ENCODE data around the gene SORCS2. TPM values are rescaled to one million over a fixed set of nuclear protein-coding genes. Genes with fewer than 3 reads are reported as not detected.

Gene SORCS2
- total RNA-seq, 1 experiment from 2014 or later = 0.06 TPM

DNA sequence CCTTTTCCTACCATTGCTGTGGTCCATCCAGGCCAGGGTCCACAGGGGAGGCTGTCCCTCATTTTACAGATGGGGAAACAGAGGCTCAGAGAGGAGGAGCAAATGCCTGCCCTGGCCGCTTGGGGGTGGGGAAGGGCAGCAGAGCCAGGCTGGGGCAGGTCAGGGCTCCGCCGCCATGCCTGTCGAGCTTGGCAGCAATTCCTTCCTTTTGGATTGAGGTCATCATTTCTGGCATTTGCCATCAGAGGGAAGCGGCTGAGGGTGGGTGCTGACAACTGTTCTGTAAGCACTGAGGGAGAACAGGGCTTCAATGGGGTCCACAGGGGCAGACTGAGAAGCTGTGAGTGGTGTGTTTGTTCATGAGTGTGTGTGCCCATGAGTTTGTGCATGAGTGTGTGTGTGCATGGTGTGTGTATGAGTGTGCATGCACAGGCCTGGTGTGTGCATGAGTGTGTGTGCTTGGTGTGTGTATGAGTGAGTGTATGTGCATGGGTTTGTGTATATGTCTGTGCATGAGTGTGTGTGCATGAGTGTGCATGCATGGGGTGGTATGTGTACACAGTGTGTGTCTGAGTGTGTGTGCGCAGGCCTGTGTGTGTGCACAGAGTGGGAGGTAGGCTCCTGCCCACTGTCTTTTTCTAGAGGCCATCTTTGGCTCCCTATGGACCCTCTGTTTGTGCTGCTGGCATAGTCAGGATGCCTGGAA is 115.2 kb downstream of the SORCS2 start:
- TF ChIP-seq EZH2 (IDR thresholded peaks at IDR 0.05; ENCODE audit: borderline replicate concordance, low read depth, low read length, poor library complexity, severe bottlenecking) = no peak
- Histone ChIP-seq H3K36me3 (ENCODE audit: insufficient read depth, low read length, poor library complexity, severe bottlenecking) (no peaks in the 10 kb centered on the region), H3K4me3 (ENCODE audit: low read depth, low read length, poor library complexity, severe bottlenecking) (no peak overlapping the region), H3K4me1 (ENCODE audit: insufficient read depth, low read length, poor library complexity, severe bottlenecking) (no peaks in the 10 kb centered on the region), H3K27me3 (replicated peaks; ENCODE audit: insufficient read depth, low read depth, low read length, poor library complexity) (peaks cover 29% of the 10 kb centered on the region), H3K27ac (ENCODE audit: low read depth, low read length, poor library complexity, severe bottlenecking) (no peak overlapping the region), H3K9me3 (ENCODE audit: low read depth, low read length, poor library complexity, severe bottlenecking) (no peaks in the 10 kb centered on the region)
- BruUV-seq (replicated peaks) = no TSS peak
- ChIA-PET POLR2A (ENCODE audit: low non-redundant PET) (no interaction called here), CTCF (no interaction called here)
- intact Hi-C loops (cut with micrococcal nuclease; ENCODE audit: unreplicated experiment) = no loop called here
- no peak for DNase-seq (ENCODE audit: low spot score)

DNA sequence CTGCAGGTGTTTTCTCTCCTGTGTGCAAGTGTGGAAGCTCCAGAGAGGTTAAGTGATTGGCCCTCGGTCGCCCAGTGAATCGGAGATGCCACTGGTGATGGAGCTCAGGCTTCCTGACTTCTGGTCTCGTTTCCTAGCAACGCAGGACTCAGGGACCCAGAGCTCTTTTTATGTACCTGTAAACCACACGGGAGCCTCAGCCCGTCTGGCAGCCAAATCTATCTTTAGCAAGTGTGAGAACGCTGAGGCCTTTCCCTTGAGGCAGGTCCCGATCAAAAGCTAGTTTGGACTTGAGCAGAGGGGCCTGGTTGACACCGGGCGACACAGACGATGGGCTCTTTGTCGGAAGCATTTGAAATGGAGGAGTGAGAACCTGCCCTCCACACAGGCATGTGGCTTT is 116.8 kb downstream of the SORCS2 start:
- Histone ChIP-seq H3K4me1 (ENCODE audit: insufficient read depth, low read length, poor library complexity, severe bottlenecking) (no peaks in the 10 kb centered on the region), H3K36me3 (ENCODE audit: insufficient read depth, low read length, poor library complexity, severe bottlenecking) (no peaks in the 10 kb centered on the region), H3K4me3 (ENCODE audit: low read depth, low read length, poor library complexity, severe bottlenecking) (no peak overlapping the region), H3K27ac (ENCODE audit: low read depth, low read length, poor library complexity, severe bottlenecking) (no peak overlapping the region), H3K27me3 (replicated peaks; ENCODE audit: insufficient read depth, low read depth, low read length, poor library complexity) (peaks cover 18% of the 10 kb centered on the region), H3K9me3 (ENCODE audit: low read depth, low read length, poor library complexity, severe bottlenecking) (no peaks in the 10 kb centered on the region)
- no peak for TF ChIP-seq EZH2 (IDR thresholded peaks at IDR 0.05; ENCODE audit: borderline replicate concordance, low read depth, low read length, poor library complexity, severe bottlenecking)
- TF ChIP-seq, protein P1, sequence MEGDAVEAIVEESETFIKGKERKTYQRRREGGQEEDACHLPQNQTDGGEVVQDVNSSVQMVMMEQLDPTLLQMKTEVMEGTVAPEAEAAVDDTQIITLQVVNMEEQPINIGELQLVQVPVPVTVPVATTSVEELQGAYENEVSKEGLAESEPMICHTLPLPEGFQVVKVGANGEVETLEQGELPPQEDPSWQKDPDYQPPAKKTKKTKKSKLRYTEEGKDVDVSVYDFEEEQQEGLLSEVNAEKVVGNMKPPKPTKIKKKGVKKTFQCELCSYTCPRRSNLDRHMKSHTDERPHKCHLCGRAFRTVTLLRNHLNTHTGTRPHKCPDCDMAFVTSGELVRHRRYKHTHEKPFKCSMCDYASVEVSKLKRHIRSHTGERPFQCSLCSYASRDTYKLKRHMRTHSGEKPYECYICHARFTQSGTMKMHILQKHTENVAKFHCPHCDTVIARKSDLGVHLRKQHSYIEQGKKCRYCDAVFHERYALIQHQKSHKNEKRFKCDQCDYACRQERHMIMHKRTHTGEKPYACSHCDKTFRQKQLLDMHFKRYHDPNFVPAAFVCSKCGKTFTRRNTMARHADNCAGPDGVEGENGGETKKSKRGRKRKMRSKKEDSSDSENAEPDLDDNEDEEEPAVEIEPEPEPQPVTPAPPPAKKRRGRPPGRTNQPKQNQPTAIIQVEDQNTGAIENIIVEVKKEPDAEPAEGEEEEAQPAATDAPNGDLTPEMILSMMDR (conservative IDR thresholded peaks at IDR 0.05; ENCODE audit: low read depth, low read length) = no peak
- POLR2A ChIA-PET (ENCODE audit: low non-redundant PET) = no interaction called here
- no peak for DNase-seq (ENCODE audit: low spot score)
- BruUV-seq (replicated peaks) = no TSS peak
- CTCF ChIA-PET = no interaction called here
- intact Hi-C loops (cut with micrococcal nuclease; ENCODE audit: unreplicated experiment) = no loop called here

DNA sequence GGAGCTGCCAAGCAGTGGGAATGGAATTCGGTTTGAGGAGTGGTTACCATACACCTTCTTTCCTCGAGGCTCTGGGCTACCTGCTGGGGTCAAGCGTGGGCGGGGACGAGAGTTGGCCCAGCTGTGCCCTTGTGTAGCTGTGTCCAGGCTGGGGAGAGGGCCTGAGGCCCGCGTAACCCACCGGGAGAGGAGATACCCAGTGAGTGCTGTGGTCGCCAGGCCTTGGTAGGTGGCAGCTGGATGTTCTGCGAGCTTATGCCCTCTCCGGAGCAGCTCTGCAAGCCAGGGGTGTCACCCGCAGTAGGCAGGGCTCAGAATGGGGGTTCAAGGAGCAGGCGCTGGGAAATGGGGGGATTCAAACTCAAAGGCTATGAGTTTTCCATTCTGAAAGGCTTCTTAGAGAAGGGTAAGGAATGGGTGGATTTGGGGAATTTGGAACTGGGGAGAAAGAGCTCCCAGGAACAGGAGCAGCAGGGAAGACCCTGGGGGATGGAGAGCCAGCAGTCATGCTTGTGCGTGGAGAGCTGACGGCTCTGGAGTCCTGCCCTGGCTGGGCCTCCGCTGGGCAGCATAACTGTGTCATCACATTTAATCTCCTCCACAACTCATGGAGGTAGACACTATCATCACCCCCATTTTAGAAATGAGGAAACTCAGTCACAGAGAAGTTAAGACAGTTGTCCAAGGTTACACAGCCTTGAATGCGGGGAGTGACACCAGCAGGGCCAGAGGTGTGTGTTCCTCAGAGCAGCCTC is 117.5 kb downstream of the SORCS2 start:
- no peak overlapping the region for H3K4me3 ChIP-seq (ENCODE audit: low read depth, low read length, poor library complexity, severe bottlenecking)
- no peak for DNase-seq (ENCODE audit: low spot score)
- H3K27ac ChIP-seq (ENCODE audit: low read depth, low read length, poor library complexity, severe bottlenecking) = no peak overlapping the region
- no peaks in the 10 kb centered on the region for H3K4me1 ChIP-seq (ENCODE audit: insufficient read depth, low read length, poor library complexity, severe bottlenecking)
- no TSS peak for BruUV-seq (replicated peaks)
- TF ChIP-seq, protein P1 (conservative IDR thresholded peaks at IDR 0.05; ENCODE audit: low read depth, low read length) = no peak
- no peak for TF ChIP-seq EZH2 (IDR thresholded peaks at IDR 0.05; ENCODE audit: borderline replicate concordance, low read depth, low read length, poor library complexity, severe bottlenecking)
- H3K9me3 ChIP-seq (ENCODE audit: low read depth, low read length, poor library complexity, severe bottlenecking) = no peaks in the 10 kb centered on the region
- ChIA-PET CTCF (no interaction called here), POLR2A (ENCODE audit: low non-redundant PET) (no interaction called here)
- no peaks in the 10 kb centered on the region for H3K36me3 ChIP-seq (ENCODE audit: insufficient read depth, low read length, poor library complexity, severe bottlenecking)
- intact Hi-C loops (cut with micrococcal nuclease; ENCODE audit: unreplicated experiment) = no loop called here
- peaks cover 12% of the 10 kb centered on the region for H3K27me3 ChIP-seq (replicated peaks; ENCODE audit: insufficient read depth, low read depth, low read length, poor library complexity)

Measured in A673 (cell line).